DND-41 (cell line): ENCODE measurements around the gene PAX1.

ENCODE experiments used
- EZH2 ChIP-seq: IDR thresholded peaks from 3 replicates; pipeline ENCODE4 v1.6.1; 2012; ENCODE audit warnings: borderline replicate concordance, low read depth, mild to moderate bottlenecking, moderate library complexity, low read length, inconsistent platforms; ENCODE audit not compliant: severe bottlenecking
- TF ChIP-seq, protein P1 (sequence below): IDR thresholded peaks from 2 replicates; pipeline ENCODE4 v1.5.1; 2012; ENCODE audit warnings: borderline replicate concordance, low read length, moderate library complexity, mild to moderate bottlenecking; ENCODE audit not compliant: poor library complexity, severe bottlenecking; ENCODE audit errors: extremely low read depth

DNA sequence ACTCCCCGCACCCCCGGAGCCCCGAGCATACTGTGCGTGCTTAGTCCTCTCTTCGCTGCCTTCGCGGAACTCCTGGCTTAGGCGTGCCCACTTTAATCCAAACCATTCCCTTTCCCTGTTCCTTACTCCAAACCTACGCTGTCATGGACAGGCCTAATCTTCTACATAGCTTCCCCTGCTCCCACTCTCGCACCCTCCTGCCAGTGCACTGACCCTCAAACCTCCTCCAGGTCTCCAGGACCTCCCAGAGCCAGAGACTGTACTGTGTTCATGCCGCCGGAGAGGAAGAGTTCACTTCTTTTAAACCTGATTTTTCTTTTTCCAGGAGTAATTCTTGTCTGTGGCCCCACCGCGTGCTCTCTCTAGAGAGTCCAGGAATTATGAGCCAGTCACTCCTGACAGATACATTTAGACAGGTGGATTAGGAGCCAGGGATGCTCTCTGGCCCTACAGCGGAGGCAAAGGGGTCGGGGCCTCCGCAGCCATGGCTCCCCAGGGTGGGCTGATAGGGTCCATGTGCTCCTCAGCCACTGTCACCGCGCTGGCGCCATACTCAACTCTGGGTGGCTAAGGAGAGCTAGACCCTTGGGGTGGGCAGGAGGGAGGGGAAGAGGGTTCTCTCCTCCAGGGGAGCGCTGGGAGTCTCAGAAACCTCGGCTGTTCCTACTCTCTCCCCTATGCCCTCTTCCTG, 1.6 kb upstream of the PAX1 start:
- no peak for TF ChIP-seq EZH2
- TF ChIP-seq, protein P1, sequence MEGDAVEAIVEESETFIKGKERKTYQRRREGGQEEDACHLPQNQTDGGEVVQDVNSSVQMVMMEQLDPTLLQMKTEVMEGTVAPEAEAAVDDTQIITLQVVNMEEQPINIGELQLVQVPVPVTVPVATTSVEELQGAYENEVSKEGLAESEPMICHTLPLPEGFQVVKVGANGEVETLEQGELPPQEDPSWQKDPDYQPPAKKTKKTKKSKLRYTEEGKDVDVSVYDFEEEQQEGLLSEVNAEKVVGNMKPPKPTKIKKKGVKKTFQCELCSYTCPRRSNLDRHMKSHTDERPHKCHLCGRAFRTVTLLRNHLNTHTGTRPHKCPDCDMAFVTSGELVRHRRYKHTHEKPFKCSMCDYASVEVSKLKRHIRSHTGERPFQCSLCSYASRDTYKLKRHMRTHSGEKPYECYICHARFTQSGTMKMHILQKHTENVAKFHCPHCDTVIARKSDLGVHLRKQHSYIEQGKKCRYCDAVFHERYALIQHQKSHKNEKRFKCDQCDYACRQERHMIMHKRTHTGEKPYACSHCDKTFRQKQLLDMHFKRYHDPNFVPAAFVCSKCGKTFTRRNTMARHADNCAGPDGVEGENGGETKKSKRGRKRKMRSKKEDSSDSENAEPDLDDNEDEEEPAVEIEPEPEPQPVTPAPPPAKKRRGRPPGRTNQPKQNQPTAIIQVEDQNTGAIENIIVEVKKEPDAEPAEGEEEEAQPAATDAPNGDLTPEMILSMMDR, result no peak
